H1 (cell line): ENCODE results near the gene GPR68. TPM values are rescaled to one million over a fixed set of nuclear protein-coding genes. Genes with fewer than 3 reads are reported as not detected.

Experiments used
- CTCF ChIA-PET: fragments of 300-600 bp; sonication (Branson Sonifier 250); formaldehyde crosslinking; loops from one replicate; lab custom pipeline; 2021; ENCODE audit not compliant: partially characterized antibody; lab: Charles Lee
- POLR2A ChIA-PET: fragments of 300-600 bp; sonication (Branson Sonifier 250); formaldehyde crosslinking; loops from one replicate; lab custom pipeline; 2021; ENCODE audit warnings: inconsistent platforms; ENCODE audit not compliant: partially characterized antibody; lab: Charles Lee
- DNase-seq, 2 experiments: peaks; one replicate each; pipeline versions ENCODE4 v3.0.0 to v3.0.0-alpha.2; 2010 to 2022; ENCODE audit warnings: low spot score in 2 of 2, low read depth in 1 of 2, mixed read lengths in 1 of 2
- FAIRE-seq: peaks from 2 replicates; lab custom pipeline; 2011; peaks lifted over from hg19 to GRCh38; lab: Jason Lieb, UNC
- H2AFZ ChIP-seq: 2 replicates; pipeline ENCODE4 v1.8.1; 2012; ENCODE audit warnings: low read length, inconsistent platforms
- H2AK5ac ChIP-seq: 2 replicates; pipeline ENCODE4 v1.6.1; 2013; ENCODE audit warnings: low read depth, low read length
- H2BK120ac ChIP-seq: replicated peaks from 2 replicates; pipeline ENCODE3; 2013; ENCODE audit warnings: low read depth, low read length, inconsistent platforms
- H2BK12ac ChIP-seq: 2 replicates; pipeline ENCODE4 v1.6.1; 2013; ENCODE audit warnings: low read depth, low read length
- H2BK15ac ChIP-seq: 2 replicates; pipeline ENCODE4 v1.6.1; 2013; ENCODE audit warnings: low read length
- H2BK20ac ChIP-seq: 2 replicates; pipeline ENCODE4 v1.6.1; 2013; ENCODE audit warnings: low read length
- H2BK5ac ChIP-seq: 2 replicates; pipeline ENCODE4 v1.6.1; 2013; ENCODE audit warnings: low read depth, low read length
- H3K14ac ChIP-seq: 2 replicates; pipeline ENCODE4 v1.6.1; 2013; ENCODE audit warnings: inconsistent platforms; ENCODE audit not compliant: insufficient read length
- H3K18ac ChIP-seq: 2 replicates; pipeline ENCODE4 v1.6.1; 2013; ENCODE audit warnings: low read length; ENCODE audit errors: extremely low read depth
- H3K23ac ChIP-seq: 2 replicates; pipeline ENCODE4 v1.6.1; 2013; ENCODE audit warnings: inconsistent platforms; ENCODE audit not compliant: insufficient read length
- H3K23me2 ChIP-seq: 2 replicates; pipeline ENCODE4 v1.6.1; 2013; ENCODE audit warnings: low read depth, low read length
- H3K27ac ChIP-seq: 2 replicates; pipeline ENCODE4 v1.6.1; 2011; ENCODE audit warnings: low read depth, low read length, inconsistent platforms
- H3K27me3 ChIP-seq, 4 experiments: replicated peaks in 1 of 4; 1 replicate in 1 of 4; 2 replicates in 3 of 4; pipeline versions ENCODE4 v1.6.1 to v1.8.1; 2011 to 2013; ENCODE audit warnings: low read length in 3 of 4, mild to moderate bottlenecking in 3 of 4, inconsistent platforms in 2 of 4, mixed read lengths in 2 of 4, moderate library complexity in 1 of 4; ENCODE audit not compliant: control insufficient read depth in 3 of 4, insufficient read depth in 3 of 4; ENCODE audit errors: extremely low read depth in 1 of 4
- H3K36me3 ChIP-seq, 4 experiments: 2 replicates each; pipeline versions ENCODE4 v1.6.1 to v1.8.1; 2011 to 2013; ENCODE audit warnings: mild to moderate bottlenecking in 4 of 4, low read length in 3 of 4, moderate library complexity in 2 of 4, control low read depth in 1 of 4, inconsistent platforms in 1 of 4; ENCODE audit not compliant: insufficient read depth in 4 of 4, control insufficient read depth in 2 of 4
- H3K4ac ChIP-seq: replicated peaks from 2 replicates; pipeline ENCODE3; 2013; ENCODE audit warnings: low read length, low read depth, mixed read lengths, inconsistent platforms; ENCODE audit not compliant: insufficient read length
- H3K4me1 ChIP-seq, 4 experiments: replicated peaks in 1 of 4; 1 replicate in 1 of 4; 2 replicates in 3 of 4; pipeline versions ENCODE4 v1.6.1 to v1.8.1; 2011 to 2013; ENCODE audit warnings: low read length in 3 of 4, inconsistent platforms in 2 of 4, mixed read lengths in 1 of 4; ENCODE audit not compliant: insufficient read depth in 4 of 4, control insufficient read depth in 3 of 4
- H3K4me2 ChIP-seq, 2 experiments: 2 replicates each; pipeline versions ENCODE4 v1.6.1 to v1.8.1; 2011 to 2013; ENCODE audit warnings: low read depth in 2 of 2, low read length in 2 of 2, control low read depth in 1 of 2, inconsistent platforms in 1 of 2, mild to moderate bottlenecking in 1 of 2; ENCODE audit not compliant: insufficient read depth in 1 of 2
- H3K4me3 ChIP-seq, 4 experiments: fragments of 200-600, 300-600 bp in 1 of 4; sonication (generic), shearing (Covaris generic), sonication (Bioruptor Twin) in 1 of 4; 2 replicates each; pipeline versions ENCODE4 v1.5.1 to v1.8.1; 2011 to 2016; ENCODE audit warnings: low read length in 4 of 4, low read depth in 3 of 4, control low read depth in 2 of 4, inconsistent platforms in 2 of 4, mild to moderate bottlenecking in 2 of 4, mixed read lengths in 1 of 4, moderate library complexity in 1 of 4; ENCODE audit not compliant: insufficient read depth in 2 of 4; ENCODE audit errors: extremely low read depth in 1 of 4
- H3K56ac ChIP-seq: replicated peaks from 2 replicates; pipeline ENCODE3; 2013; ENCODE audit warnings: low read depth, mild to moderate bottlenecking, mixed read lengths, low read length, inconsistent platforms; ENCODE audit not compliant: insufficient read length
- H3K79me1 ChIP-seq: 2 replicates; pipeline ENCODE4 v1.6.1; 2013; ENCODE audit warnings: low read depth, low read length, control low read depth
- H3K79me2 ChIP-seq, 2 experiments: 2 replicates each; pipeline versions ENCODE4 v1.6.1 to v1.8.1; 2012 to 2013; ENCODE audit warnings: low read length in 2 of 2, mild to moderate bottlenecking in 2 of 2, inconsistent platforms in 1 of 2; ENCODE audit not compliant: insufficient read depth in 2 of 2, control insufficient read depth in 1 of 2
- H3K9ac ChIP-seq, 4 experiments: replicated peaks in 1 of 4; 1 replicate in 1 of 4; 2 replicates in 3 of 4; pipeline versions ENCODE4 v1.6.1 to v1.8.1; 2011 to 2013; ENCODE audit warnings: low read depth in 3 of 4, low read length in 3 of 4, control low read depth in 2 of 4, mild to moderate bottlenecking in 2 of 4, moderate library complexity in 2 of 4, inconsistent platforms in 1 of 4; ENCODE audit errors: extremely low read depth in 1 of 4
- H3K9me3 ChIP-seq, 2 experiments: 2 replicates each; pipeline versions ENCODE4 v1.6.1 to v1.8.1; 2012 to 2013; ENCODE audit warnings: mild to moderate bottlenecking in 2 of 2, moderate library complexity in 2 of 2, control low read depth in 1 of 2, inconsistent platforms in 1 of 2, low read depth in 1 of 2, low read length in 1 of 2, mixed read lengths in 1 of 2; ENCODE audit not compliant: insufficient read depth in 2 of 2
- H4K20me1 ChIP-seq, 2 experiments: replicated peaks in 1 of 2; 2 replicates each; pipeline versions ENCODE3 to v1.8.1; 2011 to 2013; ENCODE audit warnings: inconsistent platforms in 2 of 2, low read length in 2 of 2, mild to moderate bottlenecking in 1 of 2; ENCODE audit not compliant: insufficient read depth in 2 of 2, control insufficient read depth in 1 of 2
- H4K5ac ChIP-seq: 2 replicates; pipeline ENCODE4 v1.6.1; 2013; ENCODE audit warnings: low read length, low read depth, mixed read lengths, inconsistent platforms; ENCODE audit not compliant: insufficient read length
- H4K8ac ChIP-seq: 2 replicates; pipeline ENCODE4 v1.8.0; 2013; ENCODE audit warnings: mild to moderate bottlenecking, moderate library complexity, low read length, inconsistent platforms; ENCODE audit not compliant: insufficient read depth; ENCODE audit errors: extremely low read depth
- H4K91ac ChIP-seq: replicated peaks from 2 replicates; pipeline ENCODE3; 2013; ENCODE audit warnings: low read length, mixed read lengths, inconsistent platforms; ENCODE audit not compliant: insufficient read length
- BRCA1 ChIP-seq: IDR thresholded peaks from 2 replicates; pipeline ENCODE4 v1.6.1; 2012; ENCODE audit warnings: low read depth, low read length, improper control_type of control experiment
- MAX ChIP-seq: IDR thresholded peaks from 2 replicates; pipeline ENCODE4 v1.6.1; 2012; ENCODE audit warnings: inconsistent platforms
- SP1 ChIP-seq: IDR thresholded peaks from 2 replicates; pipeline ENCODE4 v1.6.1; 2011; ENCODE audit warnings: low read depth, low read length
- TAF7 ChIP-seq: optimal IDR thresholded peaks from 2 replicates; pipeline ENCODE3; 2011; ENCODE audit warnings: low read depth, mild to moderate bottlenecking, inconsistent platforms, low read length, moderate library complexity, borderline replicate concordance
- WGBS, 2 experiments: shearing (Covaris generic) in 1 of 2; methylation state at CpG; one replicate each; pipeline versions ENCODE4 v1.1.6 to v1.1.7; 2013 to 2015; ENCODE audit warnings: low lambda C conversion rate in 2 of 2, mixed read lengths in 2 of 2, inconsistent platforms in 1 of 2, low coverage in 1 of 2, missing lambda C conversion rate in 1 of 2; ENCODE audit not compliant: insufficient replicate concordance in 2 of 2, insufficient coverage in 1 of 2, insufficient read length in 1 of 2; ENCODE audit errors: extremely low coverage in 1 of 2, missing lambda C conversion rate in 1 of 2; 5-methylcytosine and 5-hydroxymethylcytosine counted together
- polyA plus RNA-seq, 7 experiments: library from polyadenylated mRNA; depleted of rRNA in 3 of 7; stranded (reverse) in 5 of 7; unstranded in 2 of 7; fragments of >200 nt in 5 of 7; fragments of 200-250 nt in 2 of 7; gene quantifications; 1 replicate in 5 of 7; 2 replicates in 1 of 7; 4 replicates in 1 of 7; pipeline versions ENCODE4 v1.2.1 to v1.2.3, GENCODE V29; 2011 to 2013; ENCODE audit warnings: missing spikeins in 2 of 7, mixed read lengths in 2 of 7
- total RNA-seq: library from RNA; stranded (reverse); fragmentation: NEBNext Ultra II Directional; extraction: Animal tissue kit (Norgen Biotek cat#: 25700); gene quantifications from 2 replicates; pipeline ENCODE4 v1.2.1, GENCODE V29; 2021

Gene GPR68
- total and polyA plus RNA-seq, 2 of the 8 experiments (the other 6 are each of a cell fraction or from before 2014, with no cell fraction given) = 0.22 to 0.76 TPM

GRCh38 chr14:91249841-91250616 is 5.5 kb upstream of the GPR68 start:
- Histone ChIP-seq H4K91ac (no peak overlapping the region), H3K79me2 (no peaks in the 10 kb centered on the region), H2AFZ (no peak overlapping the region), H3K56ac (no peak overlapping the region), H3K27ac (no peak overlapping the region), H3K23ac (no peak overlapping the region), H3K4me3 (no peak overlapping the region), H3K4ac (no peak overlapping the region), H2BK20ac (no peak overlapping the region), H3K14ac (no peak overlapping the region), H2BK5ac (no peak overlapping the region), H3K23me2 (peaks cover 15% of the 10 kb centered on the region), H2BK12ac (no peak overlapping the region), H2AK5ac (no peak overlapping the region), H4K8ac (no peak overlapping the region), H4K5ac (no peak overlapping the region), H3K79me1 (no peaks in the 10 kb centered on the region), H2BK120ac (no peak overlapping the region), H3K4me2 (no peak overlapping the region), H3K18ac (no peak overlapping the region), H3K9me3 (no peaks in the 10 kb centered on the region), H3K4me1 (peaks cover 0 to 10% (median 8%) of the 10 kb centered on the region in 4 experiments; a peak in 6 of 7 replicates), H4K20me1 (no peaks in the 10 kb centered on the region), H3K36me3 (no peaks in the 10 kb centered on the region), H3K27me3 (peaks cover 0 to 16% (median 9%) of the 10 kb centered on the region in 4 experiments; a peak in 6 of 7 replicates), H3K9ac (no peak overlapping the region), H2BK15ac (no peak overlapping the region)
- 89% methylated on average over 10 of the region's 10 CpGs; no CpG with 5 or more reads in 1 of the 2 experiments for WGBS, 2 experiments
- FAIRE-seq (no peak), DNase-seq (no peak)
- CTCF ChIA-PET = interaction anchor here (0.9 to 3.5 kb wide), 10 partner anchors 11 to 76 kb away, joined by 3 to 22 read pairs (median 4); no protein-coding TSS in a partner anchor
- POLR2A ChIA-PET = interaction anchor here (1.0 to 1.1 kb wide), 2 partner anchors 9 to 22 kb away, joined by 5 to 6 read pairs; no protein-coding TSS in a partner anchor
- TF ChIP-seq SP1 (no peak), MAX (no peak), BRCA1 (no peak), TAF7 (no peak)
